T47D (cell line): Measurements from ENCODE around the gene RTN1.
A peak's percentile ranks its signal among the peaks of the same experiment; 100 is the strongest.

ENCODE experiments used
- DNase-seq, 2 experiments: peaks; one replicate each; pipeline versions ENCODE4 v3.0.0 to v3.0.0-alpha.2; 2011 to 2012; ENCODE audit warnings: low read depth in 1 of 2, low spot score in 1 of 2
- JUND ChIP-seq: IDR thresholded peaks from 2 replicates; pipeline ENCODE4 v1.6.1; 2012; ENCODE audit warnings: low read depth
- in situ Hi-C: cut with HindIII; loops from 2 replicates; pipeline ENCODE4 v1.10.0; 2016; ENCODE audit warnings: low sequenced_read_pairs, low pct_unique_long_range_greater_than_20kb

Gene RTN1

GRCh38 chr14:59870277-59871165, at the start of gene RTN1:
Gene RTN1, minus strand, starts transcription at chr14:59870776. Its CDS starts 146 bp downstream, at chr14:59870630.
- DNase-seq: peak; percentile 72 to 82
- no peak for TF ChIP-seq JUND
- in situ Hi-C loops: no loop called here

GRCh38 chr14:59920378-59920683, 49.8 kb upstream of the RTN1 start:
- TF ChIP-seq JUND: no peak
- DNase-seq: no peak
- in situ Hi-C loops: no loop called here

- no peak for TF ChIP-seq JUND
- in situ Hi-C loops: no loop called here
- no peak for DNase-seq
Measured at GRCh38 chr14:59919570-59920377, 49.2 kb upstream of the RTN1 start, which contains the start of gene LRRC9. Gene LRRC9, plus strand, starts transcription at chr14:59920144.

DNA sequence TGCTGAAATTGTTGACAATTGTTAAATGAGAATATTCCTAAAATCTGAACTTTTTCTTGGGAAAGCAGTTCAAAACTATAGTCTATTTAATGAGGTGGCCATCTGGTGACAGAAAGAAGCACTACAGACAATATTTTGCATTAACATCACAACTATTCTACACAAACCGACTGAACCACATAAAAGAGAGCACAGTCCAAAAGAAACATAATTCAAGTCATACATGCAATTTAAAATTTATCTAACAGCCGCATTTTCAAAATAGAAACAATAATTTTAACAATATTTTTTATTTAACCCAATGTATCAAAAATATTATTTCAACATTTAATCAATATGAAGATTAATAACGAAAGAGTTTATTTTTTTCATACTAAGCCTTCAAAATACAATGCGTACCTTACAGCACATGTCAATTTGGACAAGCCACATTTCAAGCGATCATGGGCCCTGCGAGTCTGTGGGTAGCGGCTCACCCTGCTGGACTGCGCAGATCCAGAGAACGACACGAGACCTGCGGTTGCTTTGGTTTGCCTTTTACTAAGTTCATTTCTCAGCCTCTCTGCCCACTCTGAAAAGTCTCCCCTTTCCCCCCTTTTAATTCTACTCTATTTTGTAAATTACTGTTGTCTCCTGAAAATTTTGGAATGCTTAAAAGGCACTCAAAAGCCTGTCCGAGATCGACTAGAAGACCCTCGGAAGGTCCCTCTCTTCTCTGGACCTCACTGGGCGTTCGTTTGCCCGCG, 48.4 kb upstream of the RTN1 start:
- peak; percentile 59 to 60 for DNase-seq
- in situ Hi-C loops: no loop called here
- TF ChIP-seq JUND: no peak

DNA sequence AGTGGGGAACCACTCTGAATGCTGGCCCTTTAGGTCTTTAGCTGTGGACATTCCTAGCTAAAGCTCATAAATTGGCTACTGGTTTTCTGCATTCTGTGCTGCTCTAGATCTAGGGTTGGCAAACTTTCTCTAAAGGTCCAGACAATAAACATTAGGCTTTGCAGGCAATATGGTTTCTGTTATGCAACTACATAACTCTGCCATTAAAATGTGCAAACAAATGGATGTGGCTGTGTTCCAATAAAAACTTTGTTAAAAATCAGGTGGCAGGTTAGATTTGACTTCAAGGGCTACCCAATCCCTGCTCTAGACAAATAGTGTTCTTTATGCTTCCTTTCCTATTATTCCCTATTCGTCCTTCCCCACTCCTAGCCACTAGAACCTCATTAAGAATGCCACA, 42.6 kb upstream of the RTN1 start:
- no peak for TF ChIP-seq JUND
- in situ Hi-C loops: no loop called here
- DNase-seq: peak; percentile 24 to 40

GRCh38 chr14:59912443-59912842, 41.9 kb upstream of the RTN1 start:
- in situ Hi-C loops: no loop called here
- no peak for DNase-seq
- TF ChIP-seq JUND: no peak

DNA sequence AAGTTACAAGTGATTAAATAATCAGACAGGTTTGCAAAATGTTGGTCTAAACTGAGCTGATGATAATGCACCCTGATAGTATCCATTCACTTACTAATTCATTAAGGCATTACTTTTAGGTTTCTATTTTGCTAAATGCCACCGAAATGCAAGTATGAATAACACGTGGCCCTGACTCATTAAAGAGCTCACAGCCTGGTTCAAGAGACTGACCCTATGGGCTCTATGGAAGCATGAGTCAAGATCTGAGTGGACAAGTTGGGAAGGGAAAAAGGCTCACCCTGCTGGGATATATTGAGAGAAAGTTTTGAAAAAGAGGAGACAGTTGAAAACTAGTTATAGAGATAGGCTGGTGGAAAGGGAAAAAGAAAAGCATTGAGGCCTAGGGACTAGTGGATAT, 34.6 kb upstream of the RTN1 start:
- no peak for DNase-seq
- no peak for TF ChIP-seq JUND
- in situ Hi-C loops: no loop called here

DNA sequence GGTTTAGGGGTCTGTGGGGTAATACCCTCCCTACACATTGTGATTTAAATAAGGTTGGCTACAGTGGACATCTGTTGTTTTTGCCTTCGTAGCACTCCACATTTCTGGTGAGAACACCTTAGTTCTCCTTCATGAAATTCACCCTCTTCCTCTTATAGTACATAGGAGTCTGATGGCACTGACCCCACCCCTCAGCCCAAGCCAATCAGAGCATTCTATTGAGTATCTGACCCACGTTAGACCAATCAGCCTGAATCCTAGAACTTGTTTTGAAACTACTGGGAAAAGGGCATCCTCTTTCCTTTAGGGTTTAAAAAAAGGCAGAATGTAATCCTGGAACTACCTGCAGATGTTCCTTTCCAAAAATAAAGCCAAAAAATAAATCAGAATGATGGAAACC, 33.6 kb upstream of the RTN1 start:
- no peak for TF ChIP-seq JUND
- no peak for DNase-seq
- in situ Hi-C loops: no loop called here

DNA sequence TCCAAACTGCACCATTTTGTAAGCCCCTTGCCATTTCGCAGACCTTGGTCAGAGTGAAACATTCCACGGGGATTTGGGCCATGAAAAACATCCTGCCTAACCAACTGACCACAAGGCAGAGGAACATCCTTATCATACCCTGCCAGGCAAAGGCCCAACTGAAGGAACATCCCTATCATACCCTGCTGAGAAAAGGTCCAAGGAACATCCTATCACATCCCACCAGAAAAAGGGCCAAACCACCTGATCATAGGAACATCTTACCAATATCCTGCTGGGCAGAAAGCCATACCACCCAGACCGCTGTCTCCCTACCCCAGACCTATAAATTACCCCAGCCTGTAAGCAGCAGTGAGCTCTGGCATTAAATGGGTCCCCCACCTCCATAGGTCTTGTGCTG, 30.0 kb upstream of the RTN1 start:
- no peak for TF ChIP-seq JUND
- in situ Hi-C loops: no loop called here
- no peak for DNase-seq

DNA sequence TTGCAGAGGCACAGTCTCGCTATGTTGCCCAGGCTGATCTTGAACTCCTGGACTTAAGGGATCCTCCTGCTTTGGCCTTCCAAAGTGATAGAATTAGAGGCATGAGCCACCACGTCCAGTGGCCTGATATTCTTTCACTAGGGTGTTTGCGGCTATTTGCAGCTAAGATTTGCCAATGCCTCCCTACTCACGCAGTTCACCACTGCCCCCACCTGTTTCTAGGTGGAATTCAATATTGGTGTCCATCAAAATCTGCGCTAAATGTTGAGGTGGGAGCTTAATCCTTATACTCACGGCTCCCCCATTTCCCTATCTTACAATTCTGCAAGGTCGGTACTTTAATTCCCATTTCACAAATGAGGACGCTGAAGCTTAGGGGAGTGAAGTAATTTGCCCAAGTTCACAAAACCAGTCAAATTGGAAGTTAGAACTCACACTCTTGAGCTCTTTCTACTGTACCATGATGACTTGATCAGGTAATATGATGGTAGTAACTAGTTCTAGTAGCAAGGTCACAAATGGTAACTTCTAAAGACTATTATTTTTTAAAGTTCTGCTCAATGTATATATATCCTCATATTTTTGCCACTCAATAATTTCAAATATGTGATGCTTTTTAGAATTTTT, 27.3 kb upstream of the RTN1 start:
- no peak for TF ChIP-seq JUND
- in situ Hi-C loops: no loop called here
- peak; percentile 41 to 77 for DNase-seq

- in situ Hi-C loops: no loop called here
- no peak for TF ChIP-seq JUND
- DNase-seq: no peak
Measured at GRCh38 chr14:59895721-59896120, 25.1 kb upstream of the RTN1 start.

GRCh38 chr14:59890676-59891075, 20.1 kb upstream of the RTN1 start:
- no peak for DNase-seq
- in situ Hi-C loops: no loop called here
- no peak for TF ChIP-seq JUND
